Type B pancreatic cell (in vitro differentiated cells): ENCODE data around the gene ZNF648. TPM values are rescaled to one million over a fixed set of nuclear protein-coding genes. Genes with fewer than 3 reads are reported as not detected.
A peak's percentile ranks its signal among the peaks of the same experiment; 100 is the strongest.
"Not testable (repeated sequence)": the region's sequence is repeated elsewhere in the genome, so short reads cannot be mapped to it uniquely, and the experiment has no call there.

Experiments
- DNase-seq: peaks from one replicate; pipeline ENCODE4 v3.0.0; 2021; ENCODE audit warnings: mixed read lengths; ENCODE audit not compliant: unreplicated experiment; ENCODE audit errors: extremely low spot score
- H3K27ac Mint-ChIP-seq: 2 replicates; pipeline ENCODE4 v1.8.0; 2021; ENCODE audit warnings: mild to moderate bottlenecking, mixed read lengths
- H3K27me3 Mint-ChIP-seq: 2 replicates; pipeline ENCODE4 v1.8.0; 2021; ENCODE audit warnings: mixed read lengths
- H3K36me3 Mint-ChIP-seq: 2 replicates; pipeline ENCODE4 v1.8.0; 2021; ENCODE audit warnings: mixed read lengths
- H3K4me1 Mint-ChIP-seq: one replicate; pipeline ENCODE4 v1.8.0; 2021; ENCODE audit warnings: mixed read lengths; ENCODE audit not compliant: unreplicated experiment
- H3K4me3 Mint-ChIP-seq: 2 replicates; pipeline ENCODE4 v1.8.0; 2021; ENCODE audit warnings: mild to moderate bottlenecking, mixed read lengths
- H3K9me3 Mint-ChIP-seq: 2 replicates; pipeline ENCODE4 v1.8.0; 2021; ENCODE audit warnings: mixed read lengths
- total RNA-seq: library from RNA; stranded (reverse); gene quantifications from 2 replicates; pipeline ENCODE4 v1.2.1, GENCODE V29; 2021; ENCODE audit warnings: low replicate concordance
- TF ChIP-seq, protein P1 (sequence below): fragments of 200-600 bp; sonication (generic); conservative IDR thresholded peaks from 2 replicates; pipeline ENCODE4 v1.5.0; 2021; ENCODE audit warnings: antibody characterized with exemption, mild to moderate bottlenecking

ZNF648 gene
- total RNA-seq, 1 donor from 2014 or later, result 0.34 TPM

DNA sequence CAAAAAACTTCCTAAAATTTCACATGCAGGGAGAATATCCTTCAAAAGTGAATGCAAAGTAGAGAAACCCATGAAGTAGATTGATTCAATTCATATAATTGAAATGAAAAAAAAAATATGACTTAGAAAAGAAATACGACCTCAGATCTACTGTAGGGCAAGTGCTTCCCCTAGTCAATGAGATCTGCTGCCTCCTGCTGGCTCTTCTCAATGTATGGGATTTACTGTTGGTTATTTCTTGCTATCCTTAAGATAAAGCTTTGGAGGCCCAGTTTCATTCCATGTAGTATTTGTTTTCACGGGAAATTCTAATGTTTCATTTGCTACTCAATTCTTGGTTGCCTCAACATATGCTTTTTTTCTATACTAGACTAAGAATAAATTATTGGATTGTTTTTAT lies 46.2 kb downstream of the ZNF648 start:
- H3K27ac Mint-ChIP-seq, result no peak overlapping the region
- H3K27me3 Mint-ChIP-seq, result no peaks in the 10 kb centered on the region
- TF ChIP-seq, protein P1, sequence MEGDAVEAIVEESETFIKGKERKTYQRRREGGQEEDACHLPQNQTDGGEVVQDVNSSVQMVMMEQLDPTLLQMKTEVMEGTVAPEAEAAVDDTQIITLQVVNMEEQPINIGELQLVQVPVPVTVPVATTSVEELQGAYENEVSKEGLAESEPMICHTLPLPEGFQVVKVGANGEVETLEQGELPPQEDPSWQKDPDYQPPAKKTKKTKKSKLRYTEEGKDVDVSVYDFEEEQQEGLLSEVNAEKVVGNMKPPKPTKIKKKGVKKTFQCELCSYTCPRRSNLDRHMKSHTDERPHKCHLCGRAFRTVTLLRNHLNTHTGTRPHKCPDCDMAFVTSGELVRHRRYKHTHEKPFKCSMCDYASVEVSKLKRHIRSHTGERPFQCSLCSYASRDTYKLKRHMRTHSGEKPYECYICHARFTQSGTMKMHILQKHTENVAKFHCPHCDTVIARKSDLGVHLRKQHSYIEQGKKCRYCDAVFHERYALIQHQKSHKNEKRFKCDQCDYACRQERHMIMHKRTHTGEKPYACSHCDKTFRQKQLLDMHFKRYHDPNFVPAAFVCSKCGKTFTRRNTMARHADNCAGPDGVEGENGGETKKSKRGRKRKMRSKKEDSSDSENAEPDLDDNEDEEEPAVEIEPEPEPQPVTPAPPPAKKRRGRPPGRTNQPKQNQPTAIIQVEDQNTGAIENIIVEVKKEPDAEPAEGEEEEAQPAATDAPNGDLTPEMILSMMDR, result no peak
- no peak overlapping the region for H3K4me3 Mint-ChIP-seq
- DNase-seq, result no peak
- H3K9me3 Mint-ChIP-seq, result no peaks in the 10 kb centered on the region
- H3K4me1 Mint-ChIP-seq, result no peaks in the 10 kb centered on the region
- no peaks in the 10 kb centered on the region for H3K36me3 Mint-ChIP-seq

DNA sequence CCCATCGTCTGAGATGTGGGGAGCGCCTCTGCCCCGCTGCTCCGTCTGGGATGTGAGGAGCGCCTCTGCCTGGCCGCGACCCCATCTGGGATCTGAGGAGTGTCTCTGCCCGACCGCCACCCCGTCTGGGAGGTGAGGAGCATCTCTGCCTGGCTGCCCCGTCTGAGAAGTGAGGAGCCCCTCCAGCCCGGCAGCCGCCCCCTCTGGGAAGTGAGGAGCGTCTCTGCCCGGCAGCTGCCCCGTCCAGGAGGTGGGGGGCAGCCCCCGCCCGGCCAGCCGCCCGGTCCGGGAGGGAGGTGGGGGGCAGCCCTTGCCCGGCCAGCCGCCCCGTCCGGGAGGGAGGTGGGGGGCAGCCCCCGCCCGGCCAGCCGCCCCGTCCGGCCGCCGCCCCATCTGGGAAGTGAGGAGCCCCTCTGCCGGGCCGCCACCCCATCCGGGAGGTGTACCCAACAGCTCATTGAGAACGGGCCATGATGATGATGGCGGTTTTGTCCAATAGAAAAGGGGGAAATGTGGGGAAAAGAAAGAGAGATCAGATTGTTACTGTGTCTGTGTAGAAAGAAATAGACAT lies 50.6 kb downstream of the ZNF648 start:
- not testable (repeated sequence) for H3K9me3 Mint-ChIP-seq, H3K36me3 Mint-ChIP-seq, H3K27ac Mint-ChIP-seq, H3K4me1 Mint-ChIP-seq, H3K4me3 Mint-ChIP-seq, H3K27me3 Mint-ChIP-seq, DNase-seq

DNA sequence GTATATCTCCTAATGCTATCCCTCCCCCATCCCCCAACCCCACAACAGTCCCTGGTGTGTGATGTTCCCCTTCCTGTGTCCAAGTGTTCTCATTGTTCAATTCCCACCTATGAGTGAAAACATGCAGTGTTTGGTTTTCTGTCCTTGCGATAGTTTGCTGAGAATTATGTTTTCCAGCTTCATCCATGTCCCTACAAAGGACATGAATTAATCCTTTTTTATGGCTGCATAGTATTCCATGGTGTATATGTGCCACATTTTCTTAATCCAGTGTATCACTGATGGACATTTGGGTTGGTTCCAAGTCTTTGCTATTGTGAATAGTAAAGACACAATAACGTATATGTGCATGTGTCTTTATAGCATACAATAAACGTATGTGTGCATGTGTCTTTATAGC lies 56.1 kb downstream of the ZNF648 start:
- not testable (repeated sequence) for H3K36me3 Mint-ChIP-seq, H3K27me3 Mint-ChIP-seq, H3K4me3 Mint-ChIP-seq, H3K9me3 Mint-ChIP-seq, DNase-seq, H3K27ac Mint-ChIP-seq
- H3K4me1 Mint-ChIP-seq, result peaks cover 13% of the 10 kb centered on the region

DNA sequence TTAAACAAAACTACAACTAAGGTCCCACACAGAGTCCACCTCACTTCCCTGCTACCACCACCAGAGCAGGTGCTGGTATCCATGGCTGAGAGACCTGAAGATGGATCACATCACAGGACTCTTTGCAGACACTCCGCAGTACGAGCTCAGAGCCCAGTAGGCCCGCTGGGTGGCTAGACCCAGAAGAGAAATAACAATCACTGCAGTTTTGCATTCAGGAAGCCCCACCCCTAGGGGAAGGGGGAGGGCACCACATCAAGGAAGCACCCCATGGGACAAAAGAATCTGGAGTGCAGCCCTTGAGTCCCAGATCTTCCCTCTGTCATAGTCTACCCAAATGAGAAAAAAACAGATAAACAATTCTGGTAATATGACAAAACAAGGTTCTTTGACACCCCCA lies 56.9 kb downstream of the ZNF648 start:
- DNase-seq, result no peak
- H3K9me3 Mint-ChIP-seq, result no peaks in the 10 kb centered on the region
- H3K27me3 Mint-ChIP-seq, result no peaks in the 10 kb centered on the region
- peaks cover 5% of the 10 kb centered on the region for H3K36me3 Mint-ChIP-seq
- H3K4me3 Mint-ChIP-seq, result peak overlapping the region; percentile 68
- H3K27ac Mint-ChIP-seq, result peak overlapping the region; percentile 87
- TF ChIP-seq, protein P1, result no peak
- H3K4me1 Mint-ChIP-seq, result peaks cover 13% of the 10 kb centered on the region
